Tibial nerve (tissue), 4 donors: ENCODE results near the gene RNASEH2B.

Source experiments
- EP300 ChIP-seq, 2 donors: sonication (generic); formaldehyde crosslinking; IDR thresholded peaks; one replicate each; pipeline ENCODE4 v1.6.1; 2017; ENCODE audit warnings: antibody characterized with exemption in 2 of 2, mild to moderate bottlenecking in 1 of 2
- POLR2A ChIP-seq, 2 donors: fragments of 450-650 bp; IDR thresholded peaks; one replicate each; pipeline ENCODE4 v1.6.1; 2017; ENCODE audit warnings: antibody characterized with exemption in 2 of 2, mild to moderate bottlenecking in 2 of 2, moderate library complexity in 2 of 2
- TF ChIP-seq, protein P1 (sequence below), 5 experiments: fragments of 200-600 bp in 3 of 5; fragments of 450-650 bp in 2 of 5; sonication (generic) in 3 of 5; IDR thresholded peaks; one replicate each; pipeline ENCODE4 v1.5.1; 2016 to 2019; ENCODE audit warnings: antibody characterized with exemption in 5 of 5, mild to moderate bottlenecking in 3 of 5, moderate library complexity in 2 of 5

- TF ChIP-seq EP300 (IDR thresholded peaks at IDR 0.05) (no peak), POLR2A (IDR thresholded peaks at IDR 0.05) (no peak)
- TF ChIP-seq, protein P1, sequence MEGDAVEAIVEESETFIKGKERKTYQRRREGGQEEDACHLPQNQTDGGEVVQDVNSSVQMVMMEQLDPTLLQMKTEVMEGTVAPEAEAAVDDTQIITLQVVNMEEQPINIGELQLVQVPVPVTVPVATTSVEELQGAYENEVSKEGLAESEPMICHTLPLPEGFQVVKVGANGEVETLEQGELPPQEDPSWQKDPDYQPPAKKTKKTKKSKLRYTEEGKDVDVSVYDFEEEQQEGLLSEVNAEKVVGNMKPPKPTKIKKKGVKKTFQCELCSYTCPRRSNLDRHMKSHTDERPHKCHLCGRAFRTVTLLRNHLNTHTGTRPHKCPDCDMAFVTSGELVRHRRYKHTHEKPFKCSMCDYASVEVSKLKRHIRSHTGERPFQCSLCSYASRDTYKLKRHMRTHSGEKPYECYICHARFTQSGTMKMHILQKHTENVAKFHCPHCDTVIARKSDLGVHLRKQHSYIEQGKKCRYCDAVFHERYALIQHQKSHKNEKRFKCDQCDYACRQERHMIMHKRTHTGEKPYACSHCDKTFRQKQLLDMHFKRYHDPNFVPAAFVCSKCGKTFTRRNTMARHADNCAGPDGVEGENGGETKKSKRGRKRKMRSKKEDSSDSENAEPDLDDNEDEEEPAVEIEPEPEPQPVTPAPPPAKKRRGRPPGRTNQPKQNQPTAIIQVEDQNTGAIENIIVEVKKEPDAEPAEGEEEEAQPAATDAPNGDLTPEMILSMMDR (IDR thresholded peaks at IDR 0.05), result no peak
Observed at GRCh38 chr13:51001335-51001734, 91.7 kb downstream of the RNASEH2B start.
